T-helper 2 cell treated with Interferon-gamma antibody and Interleukin-4, amounts not matched to agents 5 μg/mL and 100 μg/mL, for 36 hours (primary cell): Measurements from ENCODE around the gene DDX25.
A peak's percentile ranks its signal among the peaks of the same experiment; 100 is the strongest.
"Not testable (repeated sequence)": the region's sequence is repeated elsewhere in the genome, so short reads cannot be mapped to it uniquely, and the experiment has no call there.

Experiments used
- DNase-seq: peaks from one replicate; pipeline ENCODE4 v3.0.0; 2021; ENCODE audit warnings: low spot score
- H3K27ac Mint-ChIP-seq: one replicate; pipeline ENCODE4 v1.8.0; 2021; ENCODE audit warnings: mild to moderate bottlenecking, mixed read lengths
- H3K27me3 Mint-ChIP-seq: one replicate; pipeline ENCODE4 v1.8.0; 2021; ENCODE audit warnings: low read depth, mixed read lengths
- H3K36me3 Mint-ChIP-seq: one replicate; pipeline ENCODE4 v1.8.0; 2021; ENCODE audit warnings: low read depth, mixed read lengths
- H3K4me1 Mint-ChIP-seq: one replicate; pipeline ENCODE4 v1.8.0; 2021; ENCODE audit warnings: low read depth, mixed read lengths
- H3K4me3 Mint-ChIP-seq: one replicate; pipeline ENCODE4 v1.8.0; 2022; ENCODE audit warnings: mild to moderate bottlenecking, moderate library complexity, mixed read lengths
- H3K9me3 Mint-ChIP-seq: one replicate; pipeline ENCODE4 v1.8.0; 2021; ENCODE audit warnings: mixed read lengths

Gene DDX25

DNA sequence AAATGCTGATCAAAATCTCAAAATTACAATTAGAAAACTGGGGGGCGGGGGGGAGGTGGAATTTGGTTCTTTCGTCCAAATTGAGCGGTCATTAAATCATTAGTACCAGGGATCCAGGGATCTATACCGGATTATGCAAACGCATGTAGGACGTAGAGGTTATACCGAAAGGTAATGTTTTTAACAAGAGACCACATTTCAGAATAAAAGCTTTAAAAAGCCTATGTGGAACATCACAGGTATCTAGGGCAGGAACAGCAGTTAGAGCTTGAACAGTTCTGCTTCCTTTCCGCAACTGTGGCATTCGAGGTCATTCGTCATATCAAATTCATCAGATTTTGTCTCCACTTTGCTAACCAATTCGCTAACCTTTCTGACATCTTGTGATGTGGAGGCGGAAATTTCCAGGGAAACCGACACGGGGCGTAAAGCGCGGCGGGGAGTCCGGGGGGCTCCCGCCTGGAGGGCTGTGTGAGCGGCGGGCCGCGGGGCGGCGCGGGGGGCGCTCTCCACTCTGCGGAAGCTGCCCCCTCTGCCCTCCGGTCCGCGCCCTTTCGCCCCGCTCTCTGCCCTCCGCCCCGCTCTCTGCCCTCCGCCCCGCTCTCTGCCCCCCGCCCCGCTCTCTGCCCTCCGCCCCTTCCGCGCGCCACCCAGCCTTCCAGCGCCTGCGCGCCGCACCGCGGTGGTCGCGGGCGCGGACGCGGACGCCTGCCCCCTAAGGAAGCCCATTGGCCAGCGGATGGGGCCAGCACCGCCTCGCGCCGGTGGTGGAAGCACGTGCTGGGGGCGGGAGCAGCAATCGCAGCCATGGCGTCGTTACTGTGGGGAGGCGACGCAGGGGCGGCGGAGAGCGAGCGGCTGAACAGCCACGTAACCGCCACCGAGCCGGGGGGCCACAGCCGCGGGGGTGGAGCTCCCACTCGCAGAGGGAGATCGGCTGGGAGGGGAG lies at the start of gene DDX25:
Gene DDX25 (plus strand): TSS at position 798 of the 949 bp plus-strand sequence. CDS start 10 bp downstream, at position 808.
- DNase-seq: no peak
- H3K27ac Mint-ChIP-seq: no peak within 1 kb of the TSS
- peaks cover 18% of the 10 kb centered on the region for H3K4me1 Mint-ChIP-seq
- peak within 1 kb of the TSS; percentile 95 for H3K4me3 Mint-ChIP-seq
- H3K27me3 Mint-ChIP-seq: peaks cover 34% of the 10 kb centered on the region
- no peaks in the 10 kb centered on the region for H3K9me3 Mint-ChIP-seq
- H3K36me3 Mint-ChIP-seq: peaks cover 22% of the 10 kb centered on the region

- H3K9me3 Mint-ChIP-seq: peaks cover 33% of the 10 kb centered on the region
- H3K36me3 Mint-ChIP-seq, H3K4me1 Mint-ChIP-seq, DNase-seq, H3K27ac Mint-ChIP-seq, H3K4me3 Mint-ChIP-seq, H3K27me3 Mint-ChIP-seq: not testable (repeated sequence)
Observed at GRCh38 chr11:125857670-125858069, 46.6 kb upstream of the DDX25 start.

DNA sequence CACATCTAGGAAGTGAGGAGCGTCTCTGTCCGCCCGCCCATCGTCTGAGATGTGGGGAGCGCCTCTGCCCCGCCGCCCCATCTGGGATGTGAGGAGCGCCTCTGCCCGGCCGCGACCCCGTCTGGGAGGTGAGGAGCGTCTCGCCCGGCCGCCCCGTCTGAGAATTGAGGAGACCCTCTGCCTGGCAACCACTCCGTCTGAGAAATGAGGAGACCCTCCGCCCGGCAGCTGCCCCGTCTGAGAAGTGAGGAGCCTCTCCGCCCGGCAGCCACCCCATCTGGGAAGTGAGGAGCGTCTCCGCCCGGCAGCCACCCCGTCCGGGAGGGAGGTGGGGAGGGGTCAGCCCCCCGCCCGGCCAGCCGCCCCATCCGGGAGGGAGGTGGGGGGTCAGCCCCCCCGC lies 41.5 kb upstream of the DDX25 start:
- H3K27me3 Mint-ChIP-seq, H3K27ac Mint-ChIP-seq, H3K4me1 Mint-ChIP-seq, DNase-seq, H3K36me3 Mint-ChIP-seq, H3K4me3 Mint-ChIP-seq: not testable (repeated sequence)
- H3K9me3 Mint-ChIP-seq: peaks cover 13% of the 10 kb centered on the region

GRCh38 chr11:125865354-125865753 lies 39.0 kb upstream of the DDX25 start:
- H3K27me3 Mint-ChIP-seq, H3K36me3 Mint-ChIP-seq, H3K9me3 Mint-ChIP-seq, H3K4me3 Mint-ChIP-seq, H3K4me1 Mint-ChIP-seq, DNase-seq, H3K27ac Mint-ChIP-seq: not testable (repeated sequence)

DNA sequence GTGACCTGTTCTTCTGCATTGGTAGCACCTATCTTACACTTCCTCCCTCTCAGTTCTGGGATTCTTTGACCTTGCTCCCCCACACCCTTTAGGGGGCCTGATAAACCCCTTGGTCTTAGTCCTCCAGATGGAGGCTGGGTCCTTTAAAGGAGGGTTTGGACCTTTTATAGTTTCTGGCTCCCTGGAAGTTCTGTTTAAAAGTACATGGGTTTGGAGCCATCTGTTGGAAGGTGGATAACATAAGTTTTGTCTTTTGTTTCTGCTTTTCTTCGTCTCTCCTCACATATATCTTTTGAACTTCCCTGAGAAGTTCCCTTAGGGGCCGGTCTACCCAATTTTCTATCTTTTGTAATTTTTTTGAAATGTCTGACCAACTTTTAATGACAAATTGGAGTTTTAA lies 34.8 kb upstream of the DDX25 start:
- Mint-ChIP-seq H3K9me3 (no peaks in the 10 kb centered on the region), H3K27me3 (no peaks in the 10 kb centered on the region), H3K4me3 (no peak overlapping the region), H3K4me1 (no peaks in the 10 kb centered on the region), H3K27ac (no peak overlapping the region), H3K36me3 (no peaks in the 10 kb centered on the region)
- DNase-seq: no peak

GRCh38 chr11:125871391-125872137 lies 32.7 kb upstream of the DDX25 start:
- Mint-ChIP-seq H3K36me3 (no peaks in the 10 kb centered on the region), H3K27me3 (no peaks in the 10 kb centered on the region), H3K4me1 (no peaks in the 10 kb centered on the region), H3K9me3 (no peaks in the 10 kb centered on the region), H3K4me3 (no peak overlapping the region), H3K27ac (no peak overlapping the region)
- DNase-seq: no peak

DNA sequence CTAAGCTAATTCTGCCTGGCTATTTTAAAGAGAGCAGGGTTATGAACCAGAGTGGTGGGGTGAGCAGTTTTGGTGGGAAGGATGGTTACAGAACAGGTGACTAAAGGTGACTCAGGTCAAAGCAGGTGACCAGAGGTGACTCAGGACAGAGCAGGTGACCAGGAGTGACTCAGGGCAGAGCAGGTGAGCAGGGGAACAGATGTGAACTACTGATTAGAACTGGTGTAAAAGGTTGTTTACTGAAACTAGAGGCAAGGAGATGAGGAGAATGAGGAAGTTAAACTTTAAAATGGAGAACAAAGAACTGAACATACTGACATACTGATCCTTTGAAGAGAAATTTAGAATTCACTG lies 32.2 kb upstream of the DDX25 start:
- DNase-seq: no peak
- H3K4me1 Mint-ChIP-seq: no peaks in the 10 kb centered on the region

GRCh38 chr11:125873881-125874555 lies 30.3 kb upstream of the DDX25 start:
- H3K4me3 Mint-ChIP-seq: no peak overlapping the region
- no peaks in the 10 kb centered on the region for H3K4me1 Mint-ChIP-seq
- H3K27me3 Mint-ChIP-seq: no peaks in the 10 kb centered on the region
- H3K9me3 Mint-ChIP-seq: no peaks in the 10 kb centered on the region
- H3K36me3 Mint-ChIP-seq: no peaks in the 10 kb centered on the region
- DNase-seq: no peak
- no peak overlapping the region for H3K27ac Mint-ChIP-seq

More for the DNA sequence above, 32.2 kb upstream of the DDX25 start:
- H3K27me3 Mint-ChIP-seq: no peaks in the 10 kb centered on the region
- no peak overlapping the region for H3K4me3 Mint-ChIP-seq
- H3K27ac Mint-ChIP-seq: no peak overlapping the region
- H3K36me3 Mint-ChIP-seq: no peaks in the 10 kb centered on the region
- no peaks in the 10 kb centered on the region for H3K9me3 Mint-ChIP-seq

GRCh38 chr11:125874556-125875124 lies 29.7 kb upstream of the DDX25 start:
- Mint-ChIP-seq H3K4me3 (no peak overlapping the region), H3K9me3 (no peaks in the 10 kb centered on the region), H3K27ac (no peak overlapping the region), H3K4me1 (no peaks in the 10 kb centered on the region), H3K27me3 (no peaks in the 10 kb centered on the region), H3K36me3 (no peaks in the 10 kb centered on the region)
- DNase-seq: no peak

- Mint-ChIP-seq H3K4me1 (peaks cover 13% of the 10 kb centered on the region), H3K4me3 (no peak overlapping the region), H3K36me3 (peaks cover 3% of the 10 kb centered on the region), H3K27me3 (no peaks in the 10 kb centered on the region), H3K9me3 (no peaks in the 10 kb centered on the region), H3K27ac (no peak overlapping the region)
- DNase-seq: no peak
Observed at GRCh38 chr11:125881291-125881690, 23.0 kb upstream of the DDX25 start.

- Mint-ChIP-seq H3K27me3 (peaks cover 4% of the 10 kb centered on the region), H3K36me3 (peaks cover 6% of the 10 kb centered on the region), H3K4me3 (no peak overlapping the region), H3K9me3 (no peaks in the 10 kb centered on the region), H3K4me1 (peaks cover 24% of the 10 kb centered on the region), H3K27ac (no peak overlapping the region)
- no peak for DNase-seq
Observed at GRCh38 chr11:125883375-125883774, 20.9 kb upstream of the DDX25 start.

DNA sequence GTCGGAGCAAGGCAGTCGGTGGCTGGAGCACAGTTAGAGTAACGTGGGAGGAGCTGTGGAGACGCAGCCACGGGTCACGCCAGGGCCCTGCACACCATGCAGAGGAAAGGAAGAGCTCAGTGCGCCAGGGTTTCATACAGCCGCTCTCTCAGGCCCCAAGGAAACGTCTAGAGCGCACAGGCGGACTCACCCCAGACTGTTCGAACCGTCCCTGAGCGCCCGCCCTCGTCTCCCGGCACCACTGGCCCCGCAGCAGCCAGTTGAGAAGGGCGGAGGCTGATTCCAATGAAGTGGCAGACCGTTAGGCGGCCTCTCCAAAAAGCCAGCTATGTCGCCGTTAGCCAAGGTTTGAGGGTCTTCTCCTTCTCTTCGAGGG lies 17.3 kb upstream of the DDX25 start:
- H3K4me3 Mint-ChIP-seq: peak overlapping the region; percentile 89
- peak overlapping the region; percentile 94 for H3K27ac Mint-ChIP-seq
- H3K9me3 Mint-ChIP-seq: no peaks in the 10 kb centered on the region
- H3K36me3 Mint-ChIP-seq: peaks cover 18% of the 10 kb centered on the region
- DNase-seq: no peak
- H3K27me3 Mint-ChIP-seq: peaks cover 4% of the 10 kb centered on the region
- H3K4me1 Mint-ChIP-seq: peaks cover 41% of the 10 kb centered on the region

- Mint-ChIP-seq H3K4me1 (peaks cover 43% of the 10 kb centered on the region), H3K9me3 (no peaks in the 10 kb centered on the region), H3K4me3 (peak within 1 kb of the TSS; percentile 89), H3K27ac (peak within 1 kb of the TSS; percentile 94), H3K36me3 (peaks cover 22% of the 10 kb centered on the region), H3K27me3 (peaks cover 4% of the 10 kb centered on the region)
- DNase-seq: peak; percentile 100
Observed at GRCh38 chr11:125887373-125888324, 16.7 kb upstream of the DDX25 start, which contains the start of gene HYLS1. HYLS1 (plus strand) TSS chr11:125887668; CDS start chr11:125899369, 11,701 bp downstream.
